Transverse colon (tissue), 3 donors: ENCODE results near the gene CEP135.

Source experiments
- CTCF ChIP-seq, 5 experiments: fragments of 200-600 bp in 3 of 5; fragments of 450-650 bp in 2 of 5; sonication (generic) in 3 of 5; IDR thresholded peaks; 1 replicate in 2 of 5; 2 replicates in 3 of 5; pipeline ENCODE4 v1.5.1; 2016 to 2017; ENCODE audit warnings: antibody characterized with exemption in 5 of 5, inconsistent platforms in 3 of 5, mild to moderate bottlenecking in 2 of 5, moderate library complexity in 1 of 5
- EP300 ChIP-seq: sonication (generic); formaldehyde crosslinking; IDR thresholded peaks from one replicate; pipeline ENCODE4 v1.6.1; 2017; ENCODE audit warnings: antibody characterized with exemption, low read depth
- POLR2A ChIP-seq: fragments of 450-650 bp; IDR thresholded peaks from one replicate; pipeline ENCODE4 v1.6.1; 2016; ENCODE audit warnings: antibody characterized with exemption, mild to moderate bottlenecking, moderate library complexity

GRCh38 chr4:56008206-56008605, 59.5 kb downstream of the CEP135 start:
- TF ChIP-seq CTCF (IDR thresholded peaks at IDR 0.05): no peak
- no peak for TF ChIP-seq EP300
- TF ChIP-seq POLR2A: no peak
